ENCODE data around the gene SSR1.

DNA sequence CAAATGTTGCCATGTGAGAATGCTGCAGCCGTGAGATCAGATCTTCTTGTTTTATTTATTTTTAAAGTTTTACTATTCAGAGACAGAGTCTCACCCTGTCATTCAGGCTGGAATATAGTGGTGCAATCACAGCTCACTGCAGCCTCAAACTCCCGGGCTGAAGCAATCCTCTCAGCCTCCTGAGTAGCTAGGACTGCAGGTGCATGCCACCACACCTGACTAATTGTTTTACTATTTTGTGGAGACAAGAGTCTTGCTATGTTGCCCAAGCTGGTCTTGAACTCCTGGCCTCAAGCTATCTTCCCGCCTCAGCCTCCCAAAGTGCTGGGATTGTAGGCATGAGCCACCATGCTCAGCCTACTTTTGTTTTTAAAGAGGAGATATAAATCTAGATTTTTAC, 22.5 kb upstream of the SSR1 start:
- TF ChIP-seq, protein P1, sequence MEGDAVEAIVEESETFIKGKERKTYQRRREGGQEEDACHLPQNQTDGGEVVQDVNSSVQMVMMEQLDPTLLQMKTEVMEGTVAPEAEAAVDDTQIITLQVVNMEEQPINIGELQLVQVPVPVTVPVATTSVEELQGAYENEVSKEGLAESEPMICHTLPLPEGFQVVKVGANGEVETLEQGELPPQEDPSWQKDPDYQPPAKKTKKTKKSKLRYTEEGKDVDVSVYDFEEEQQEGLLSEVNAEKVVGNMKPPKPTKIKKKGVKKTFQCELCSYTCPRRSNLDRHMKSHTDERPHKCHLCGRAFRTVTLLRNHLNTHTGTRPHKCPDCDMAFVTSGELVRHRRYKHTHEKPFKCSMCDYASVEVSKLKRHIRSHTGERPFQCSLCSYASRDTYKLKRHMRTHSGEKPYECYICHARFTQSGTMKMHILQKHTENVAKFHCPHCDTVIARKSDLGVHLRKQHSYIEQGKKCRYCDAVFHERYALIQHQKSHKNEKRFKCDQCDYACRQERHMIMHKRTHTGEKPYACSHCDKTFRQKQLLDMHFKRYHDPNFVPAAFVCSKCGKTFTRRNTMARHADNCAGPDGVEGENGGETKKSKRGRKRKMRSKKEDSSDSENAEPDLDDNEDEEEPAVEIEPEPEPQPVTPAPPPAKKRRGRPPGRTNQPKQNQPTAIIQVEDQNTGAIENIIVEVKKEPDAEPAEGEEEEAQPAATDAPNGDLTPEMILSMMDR (IDR thresholded peaks at IDR 0.05): no peak
- TF ChIP-seq POLR2AphosphoS5 (IDR thresholded peaks at IDR 0.05): no peak

All from breast epithelium (tissue), 3 donors.